Uterus (tissue), 2 donors: ENCODE measurements around the gene HSD17B7.
"Not testable (repeated sequence)": the region's sequence is repeated elsewhere in the genome, so short reads cannot be mapped to it uniquely, and the experiment has no call there.

Source experiments
- POLR2A ChIP-seq, 2 donors: fragments of 450-650 bp; IDR thresholded peaks; one replicate each; pipeline ENCODE4 v1.6.1; 2016; ENCODE audit warnings: antibody characterized with exemption in 2 of 2, mild to moderate bottlenecking in 1 of 2, moderate library complexity in 1 of 2
- TF ChIP-seq, protein P1 (sequence below), 4 experiments: fragments of 200-600 bp in 2 of 4; fragments of 450-650 bp in 2 of 4; sonication (generic) in 2 of 4; IDR thresholded peaks; one replicate each; pipeline ENCODE4 v1.5.1; 2016 to 2019; ENCODE audit warnings: antibody characterized with exemption in 4 of 4, mild to moderate bottlenecking in 2 of 4, moderate library complexity in 1 of 4

DNA sequence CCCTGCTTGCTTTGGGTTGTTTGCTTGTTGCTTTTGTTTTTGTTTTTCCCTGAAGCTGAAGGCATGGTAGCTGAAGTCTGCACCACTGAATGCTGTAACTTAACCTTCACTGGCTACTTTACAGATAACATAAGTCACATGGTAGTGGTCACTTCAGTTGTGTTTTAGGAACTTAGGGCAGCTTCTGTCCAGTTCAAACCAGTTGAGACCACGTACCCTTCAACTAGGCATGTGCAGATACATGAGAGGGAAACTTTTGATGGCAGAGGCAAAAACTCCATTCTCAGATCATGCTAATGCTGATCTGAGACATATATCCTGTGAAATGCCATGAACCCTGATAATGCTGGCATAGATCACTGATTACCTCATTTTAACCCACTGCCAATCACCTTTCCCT is 28.2 kb downstream of the HSD17B7 start:
- TF ChIP-seq, protein P1, sequence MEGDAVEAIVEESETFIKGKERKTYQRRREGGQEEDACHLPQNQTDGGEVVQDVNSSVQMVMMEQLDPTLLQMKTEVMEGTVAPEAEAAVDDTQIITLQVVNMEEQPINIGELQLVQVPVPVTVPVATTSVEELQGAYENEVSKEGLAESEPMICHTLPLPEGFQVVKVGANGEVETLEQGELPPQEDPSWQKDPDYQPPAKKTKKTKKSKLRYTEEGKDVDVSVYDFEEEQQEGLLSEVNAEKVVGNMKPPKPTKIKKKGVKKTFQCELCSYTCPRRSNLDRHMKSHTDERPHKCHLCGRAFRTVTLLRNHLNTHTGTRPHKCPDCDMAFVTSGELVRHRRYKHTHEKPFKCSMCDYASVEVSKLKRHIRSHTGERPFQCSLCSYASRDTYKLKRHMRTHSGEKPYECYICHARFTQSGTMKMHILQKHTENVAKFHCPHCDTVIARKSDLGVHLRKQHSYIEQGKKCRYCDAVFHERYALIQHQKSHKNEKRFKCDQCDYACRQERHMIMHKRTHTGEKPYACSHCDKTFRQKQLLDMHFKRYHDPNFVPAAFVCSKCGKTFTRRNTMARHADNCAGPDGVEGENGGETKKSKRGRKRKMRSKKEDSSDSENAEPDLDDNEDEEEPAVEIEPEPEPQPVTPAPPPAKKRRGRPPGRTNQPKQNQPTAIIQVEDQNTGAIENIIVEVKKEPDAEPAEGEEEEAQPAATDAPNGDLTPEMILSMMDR (IDR thresholded peaks at IDR 0.05), result not testable (repeated sequence)
- not testable (repeated sequence) for TF ChIP-seq POLR2A (IDR thresholded peaks at IDR 0.05)
